ENCODE data around the gene RAB27A. TPM values are rescaled to one million over a fixed set of nuclear protein-coding genes. Genes with fewer than 3 reads are reported as not detected.

RAB27A gene
- total RNA-seq, 1 donor: 7.2 TPM

DNA sequence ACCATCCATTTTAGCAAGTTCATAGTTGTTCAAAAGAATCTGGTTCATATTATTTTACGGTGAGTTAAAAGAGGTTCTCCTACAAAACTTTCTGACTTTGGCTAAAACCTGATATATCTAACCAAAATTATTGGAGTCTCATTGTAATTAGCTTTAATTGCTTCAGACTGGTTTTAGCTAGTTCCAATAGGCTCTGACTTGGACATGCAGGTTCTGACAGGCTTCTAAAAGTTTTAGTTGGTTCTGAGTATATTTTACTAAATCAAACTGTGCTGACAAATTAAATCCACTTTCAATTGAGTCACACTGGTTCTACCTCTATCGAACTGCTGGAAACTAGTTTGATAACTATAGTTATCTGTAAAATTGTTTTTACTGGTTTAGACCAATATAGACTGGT, 50.7 kb downstream of the RAB27A start:
- Histone ChIP-seq H3K27ac (ENCODE audit: low read depth, low read length) (no peak overlapping the region), H3K79me2 (ENCODE audit: insufficient read depth, low read length) (no peaks in the 10 kb centered on the region), H3K4me2 (ENCODE audit: insufficient read depth, low read length) (no peak overlapping the region), H3K36me3 (ENCODE audit: insufficient read depth, low read length) (no peaks in the 10 kb centered on the region), H3K4me3 (ENCODE audit: insufficient read depth, low read length) (no peak overlapping the region), H3K9me3 (ENCODE audit: low read depth, low read length) (no peaks in the 10 kb centered on the region), H4K20me1 (ENCODE audit: insufficient read depth, low read length) (no peaks in the 10 kb centered on the region), H2AFZ (ENCODE audit: low read length) (no peak overlapping the region), H3K4me1 (ENCODE audit: insufficient read depth, low read length) (no peaks in the 10 kb centered on the region), H3K27me3 (ENCODE audit: insufficient read depth, low read length) (no peaks in the 10 kb centered on the region)
- no peak for TF ChIP-seq CTCF (IDR thresholded peaks at IDR 0.05; ENCODE audit: extremely low read depth, low read depth, low read length)
- no peak for DNase-seq (ENCODE audit: insufficient read length, low spot score, missing footprints)

DNA sequence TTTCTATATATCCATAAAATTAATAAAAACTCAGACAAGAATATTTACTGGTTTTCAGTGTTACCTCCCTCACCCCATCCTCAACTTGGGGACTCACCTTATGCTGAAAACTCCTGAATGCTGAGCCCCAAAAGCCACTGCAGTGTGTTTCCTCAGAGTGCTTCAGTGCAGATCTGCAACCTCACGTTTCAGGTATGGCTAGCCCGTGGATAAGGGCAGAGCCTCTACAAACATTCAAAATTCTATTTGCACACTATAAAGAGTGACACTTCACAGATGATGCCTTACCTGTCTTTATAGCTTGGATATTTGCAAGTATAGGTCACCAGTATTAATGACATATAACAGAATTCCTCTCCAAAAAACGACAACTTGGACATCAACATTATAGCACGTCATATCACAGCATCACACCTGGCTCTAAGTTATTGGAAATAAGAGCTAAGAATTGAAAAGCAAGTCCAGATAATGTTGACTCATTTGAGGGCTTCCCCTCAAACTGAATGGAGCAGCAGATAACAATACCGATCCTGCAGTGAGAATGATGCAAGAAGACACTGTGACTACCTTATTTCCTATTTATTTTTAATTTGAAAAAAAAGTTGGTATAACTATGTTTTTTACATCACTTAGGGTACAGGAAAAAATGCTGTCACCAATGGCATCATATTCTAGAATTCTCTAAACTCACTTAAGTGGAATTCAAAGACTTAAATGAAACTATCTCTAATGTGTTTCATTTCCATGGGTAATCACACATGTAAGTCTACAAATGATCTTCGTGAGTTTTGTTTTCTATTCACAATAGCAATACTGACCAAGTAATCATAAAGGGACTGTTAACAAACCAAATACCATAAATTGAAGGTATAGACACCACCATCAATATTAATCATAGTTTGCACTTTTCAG, 52.1 kb downstream of the RAB27A start:
- no peaks in the 10 kb centered on the region for H3K79me2 ChIP-seq (ENCODE audit: insufficient read depth, low read length)
- H3K4me2 ChIP-seq (ENCODE audit: insufficient read depth, low read length): no peak overlapping the region
- no peaks in the 10 kb centered on the region for H3K27me3 ChIP-seq (ENCODE audit: insufficient read depth, low read length)
- H3K4me1 ChIP-seq (ENCODE audit: insufficient read depth, low read length): no peaks in the 10 kb centered on the region
- no peak for TF ChIP-seq CTCF (IDR thresholded peaks at IDR 0.05; ENCODE audit: extremely low read depth, low read depth, low read length)
- H4K20me1 ChIP-seq (ENCODE audit: insufficient read depth, low read length): no peaks in the 10 kb centered on the region
- no peak overlapping the region for H2AFZ ChIP-seq (ENCODE audit: low read length)
- H3K27ac ChIP-seq (ENCODE audit: low read depth, low read length): no peak overlapping the region
- no peaks in the 10 kb centered on the region for H3K9me3 ChIP-seq (ENCODE audit: low read depth, low read length)
- DNase-seq (ENCODE audit: insufficient read length, low spot score, missing footprints): no peak
- H3K4me3 ChIP-seq (ENCODE audit: insufficient read depth, low read length): no peak overlapping the region
- H3K36me3 ChIP-seq (ENCODE audit: insufficient read depth, low read length): no peaks in the 10 kb centered on the region

GRCh38 chr15:55235546-55236036, 54.0 kb downstream of the RAB27A start:
- TF ChIP-seq CTCF (IDR thresholded peaks at IDR 0.05; ENCODE audit: extremely low read depth, low read depth, low read length): no peak
- no peaks in the 10 kb centered on the region for H3K4me1 ChIP-seq (ENCODE audit: insufficient read depth, low read length)

DNA sequence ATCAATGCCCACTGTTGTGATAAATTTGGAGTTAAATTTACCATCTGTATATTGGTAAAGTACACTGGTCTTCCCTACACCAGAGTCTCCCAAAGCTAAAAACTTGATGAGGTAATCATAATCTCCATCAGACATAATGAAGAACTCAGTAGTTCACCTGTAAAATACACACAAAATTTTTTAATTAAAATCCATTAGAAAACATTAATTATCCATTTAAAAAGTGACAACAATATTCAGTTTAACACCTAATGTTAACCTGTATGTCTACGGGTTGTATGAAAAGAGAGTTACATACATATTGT, 54.9 kb downstream of the RAB27A start:
- Histone ChIP-seq H3K9me3 (ENCODE audit: low read depth, low read length) (no peaks in the 10 kb centered on the region), H3K27ac (ENCODE audit: low read depth, low read length) (no peak overlapping the region), H4K20me1 (ENCODE audit: insufficient read depth, low read length) (no peaks in the 10 kb centered on the region), H3K4me1 (ENCODE audit: insufficient read depth, low read length) (no peaks in the 10 kb centered on the region), H3K27me3 (ENCODE audit: insufficient read depth, low read length) (no peaks in the 10 kb centered on the region), H2AFZ (ENCODE audit: low read length) (no peak overlapping the region), H3K4me2 (ENCODE audit: insufficient read depth, low read length) (no peak overlapping the region), H3K36me3 (ENCODE audit: insufficient read depth, low read length) (no peaks in the 10 kb centered on the region), H3K4me3 (ENCODE audit: insufficient read depth, low read length) (no peak overlapping the region), H3K79me2 (ENCODE audit: insufficient read depth, low read length) (no peaks in the 10 kb centered on the region)
- TF ChIP-seq CTCF (IDR thresholded peaks at IDR 0.05; ENCODE audit: extremely low read depth, low read depth, low read length): no peak
- no peak for DNase-seq (ENCODE audit: insufficient read length, low spot score, missing footprints)

More at GRCh38 chr15:55235546-55236036, 54.0 kb downstream of the RAB27A start:
- Histone ChIP-seq H3K36me3 (ENCODE audit: insufficient read depth, low read length) (no peaks in the 10 kb centered on the region), H3K79me2 (ENCODE audit: insufficient read depth, low read length) (no peaks in the 10 kb centered on the region), H3K9me3 (ENCODE audit: low read depth, low read length) (no peaks in the 10 kb centered on the region), H4K20me1 (ENCODE audit: insufficient read depth, low read length) (no peaks in the 10 kb centered on the region), H3K27me3 (ENCODE audit: insufficient read depth, low read length) (no peaks in the 10 kb centered on the region), H3K4me3 (ENCODE audit: insufficient read depth, low read length) (no peak overlapping the region), H2AFZ (ENCODE audit: low read length) (no peak overlapping the region), H3K27ac (ENCODE audit: low read depth, low read length) (no peak overlapping the region), H3K4me2 (ENCODE audit: insufficient read depth, low read length) (no peak overlapping the region)
- no peak for DNase-seq (ENCODE audit: insufficient read length, low spot score, missing footprints)

Data from osteoblast (primary cell).